ENCODE measurements around the gene MFNG. TPM values are rescaled to one million over a fixed set of nuclear protein-coding genes. Genes with fewer than 3 reads are reported as not detected.

Gene MFNG
- total RNA-seq, 3 donors from 2014 or later (not counting 1 experiment from before 2014, with no cell fraction given) = 75.3 to 111 (median 110) TPM

DNA sequence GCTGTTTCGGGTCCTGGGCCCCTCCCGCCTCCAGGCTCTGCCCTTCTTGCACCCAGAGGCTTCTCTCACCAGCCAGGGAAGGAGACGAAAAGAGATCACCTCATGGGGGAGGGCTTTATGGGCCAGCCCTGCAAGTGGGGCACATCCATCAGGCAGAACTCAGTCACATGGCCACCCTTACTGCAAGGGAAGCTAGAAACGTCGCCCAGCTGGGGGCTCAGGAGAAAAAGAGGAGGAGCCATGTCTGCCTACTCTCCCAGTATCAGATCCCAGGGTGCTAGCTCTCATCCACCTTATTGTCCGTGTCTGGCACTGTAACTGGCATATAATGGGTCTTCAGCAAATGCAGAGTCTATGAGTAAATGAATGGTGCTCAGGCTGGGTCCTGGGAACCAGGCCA, 24.2 kb downstream of the MFNG start:
- Histone ChIP-seq H3K9me3 (ENCODE audit: control insufficient read depth, insufficient read depth, low read length) (no peaks in the 10 kb centered on the region), H3K36me3 (ENCODE audit: control insufficient read depth, insufficient read depth, low read length) (peaks cover 15% of the 10 kb centered on the region), H3K27me3 (ENCODE audit: control insufficient read depth, insufficient read depth, low read length) (no peaks in the 10 kb centered on the region), H3K27ac (ENCODE audit: low read length) (no peak overlapping the region), H3K4me1 (ENCODE audit: control insufficient read depth, insufficient read depth, low read length) (no peaks in the 10 kb centered on the region), H3K4me3 (ENCODE audit: low read length) (no peak overlapping the region)
- H3K4me3 Mint-ChIP-seq = no peak overlapping the region
- no peaks in the 10 kb centered on the region for H3K27me3 Mint-ChIP-seq (ENCODE audit: low read depth in 2 of 2)
- H3K27ac Mint-ChIP-seq = no peak overlapping the region
- TF ChIP-seq, protein P1, sequence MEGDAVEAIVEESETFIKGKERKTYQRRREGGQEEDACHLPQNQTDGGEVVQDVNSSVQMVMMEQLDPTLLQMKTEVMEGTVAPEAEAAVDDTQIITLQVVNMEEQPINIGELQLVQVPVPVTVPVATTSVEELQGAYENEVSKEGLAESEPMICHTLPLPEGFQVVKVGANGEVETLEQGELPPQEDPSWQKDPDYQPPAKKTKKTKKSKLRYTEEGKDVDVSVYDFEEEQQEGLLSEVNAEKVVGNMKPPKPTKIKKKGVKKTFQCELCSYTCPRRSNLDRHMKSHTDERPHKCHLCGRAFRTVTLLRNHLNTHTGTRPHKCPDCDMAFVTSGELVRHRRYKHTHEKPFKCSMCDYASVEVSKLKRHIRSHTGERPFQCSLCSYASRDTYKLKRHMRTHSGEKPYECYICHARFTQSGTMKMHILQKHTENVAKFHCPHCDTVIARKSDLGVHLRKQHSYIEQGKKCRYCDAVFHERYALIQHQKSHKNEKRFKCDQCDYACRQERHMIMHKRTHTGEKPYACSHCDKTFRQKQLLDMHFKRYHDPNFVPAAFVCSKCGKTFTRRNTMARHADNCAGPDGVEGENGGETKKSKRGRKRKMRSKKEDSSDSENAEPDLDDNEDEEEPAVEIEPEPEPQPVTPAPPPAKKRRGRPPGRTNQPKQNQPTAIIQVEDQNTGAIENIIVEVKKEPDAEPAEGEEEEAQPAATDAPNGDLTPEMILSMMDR (IDR thresholded peaks at IDR 0.05) = no peak
- H3K9me3 Mint-ChIP-seq = no peaks in the 10 kb centered on the region
- no peaks in the 10 kb centered on the region for H3K36me3 Mint-ChIP-seq
- ATAC-seq = no peak
- peaks cover 5 to 16% of the 10 kb centered on the region in 2 donors for H3K4me1 Mint-ChIP-seq
- no peak for DNase-seq
- intact Hi-C loops (cut with micrococcal nuclease) = no loop called here
- WGBS (ENCODE audit: insufficient coverage) = 61% methylated on average over 6 of the region's 6 CpGs

DNA sequence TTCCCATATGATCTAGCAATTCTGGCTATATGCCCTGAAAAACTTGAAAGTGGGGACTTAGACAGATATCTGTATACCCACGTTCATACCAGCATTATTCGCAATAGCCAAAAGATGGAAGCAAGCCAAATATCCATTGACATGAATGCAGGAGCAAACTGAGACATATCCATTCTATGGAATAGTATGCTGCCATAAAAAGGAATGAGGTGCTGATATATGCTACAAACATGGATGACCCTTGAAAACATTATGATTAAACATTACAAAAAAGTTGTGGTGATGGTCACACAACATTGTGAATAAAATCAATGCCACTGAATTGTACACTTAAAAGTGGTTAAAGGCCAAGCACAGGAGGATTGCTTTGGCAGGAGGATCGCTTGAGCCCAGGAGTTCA, 25.5 kb downstream of the MFNG start:
- H3K4me1 ChIP-seq (ENCODE audit: control insufficient read depth, insufficient read depth, low read length) = no peaks in the 10 kb centered on the region
- no peak overlapping the region for H3K4me3 ChIP-seq (ENCODE audit: low read length)
- ATAC-seq (no peak), DNase-seq (no peak)
- H3K9me3 ChIP-seq (ENCODE audit: control insufficient read depth, insufficient read depth, low read length) = no peaks in the 10 kb centered on the region
- TF ChIP-seq, protein P1 (IDR thresholded peaks at IDR 0.05) = no peak
- no peak overlapping the region for H3K27ac ChIP-seq (ENCODE audit: low read length)
- Mint-ChIP-seq H3K4me3 (no peak overlapping the region), H3K36me3 (no peaks in the 10 kb centered on the region), H3K4me1 (peaks cover 5 to 12% of the 10 kb centered on the region in 2 donors), H3K9me3 (no peaks in the 10 kb centered on the region), H3K27ac (no peak overlapping the region), H3K27me3 (ENCODE audit: low read depth in 2 of 2) (no peaks in the 10 kb centered on the region)
- H3K36me3 ChIP-seq (ENCODE audit: control insufficient read depth, insufficient read depth, low read length) = peaks cover 6% of the 10 kb centered on the region
- 97% methylated on average over 3 of the region's 3 CpGs for WGBS (ENCODE audit: insufficient coverage)
- H3K27me3 ChIP-seq (ENCODE audit: control insufficient read depth, insufficient read depth, low read length) = no peaks in the 10 kb centered on the region
- intact Hi-C loops (cut with micrococcal nuclease) = no loop called here

DNA sequence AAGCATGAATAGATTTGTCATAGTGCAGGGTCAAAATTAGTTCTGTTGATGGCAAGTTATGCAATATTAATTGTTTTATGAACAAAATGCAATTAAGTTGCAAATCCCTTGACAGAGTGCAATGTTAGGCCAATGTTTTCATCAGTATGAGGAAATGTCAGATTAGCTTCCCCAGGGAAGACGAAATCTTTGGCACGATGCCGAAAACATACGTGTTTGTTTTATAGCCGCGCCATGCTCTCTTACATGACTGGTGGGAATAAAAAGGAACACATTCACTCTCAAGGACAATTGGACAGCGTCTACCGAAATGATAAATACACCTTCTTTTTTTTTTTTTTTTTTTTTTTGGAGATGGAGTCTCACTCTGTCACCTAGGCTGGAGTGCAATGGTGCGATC, 27.0 kb downstream of the MFNG start:
- no peaks in the 10 kb centered on the region for H3K27me3 ChIP-seq (ENCODE audit: control insufficient read depth, insufficient read depth, low read length)
- no peaks in the 10 kb centered on the region for H3K4me1 ChIP-seq (ENCODE audit: control insufficient read depth, insufficient read depth, low read length)
- Mint-ChIP-seq H3K27me3 (ENCODE audit: low read depth in 2 of 2) (no peaks in the 10 kb centered on the region), H3K27ac (no peak overlapping the region), H3K4me1 (peaks cover 5 to 21% of the 10 kb centered on the region in 2 donors), H3K36me3 (no peaks in the 10 kb centered on the region), H3K4me3 (no peak overlapping the region), H3K9me3 (no peaks in the 10 kb centered on the region)
- no peaks in the 10 kb centered on the region for H3K9me3 ChIP-seq (ENCODE audit: control insufficient read depth, insufficient read depth, low read length)
- ATAC-seq = no peak
- TF ChIP-seq, protein P1 (IDR thresholded peaks at IDR 0.05) = no peak
- no peak for DNase-seq
- no peaks in the 10 kb centered on the region for H3K36me3 ChIP-seq (ENCODE audit: control insufficient read depth, insufficient read depth, low read length)
- no peak overlapping the region for H3K4me3 ChIP-seq (ENCODE audit: low read length)
- 98% methylated on average over 8 of the region's 9 CpGs for WGBS (ENCODE audit: insufficient coverage)
- no peak overlapping the region for H3K27ac ChIP-seq (ENCODE audit: low read length)
- intact Hi-C loops (cut with micrococcal nuclease) = no loop called here
